ENCODE results near the gene ZNF512B.
"Not testable (repeated sequence)": the region's sequence is repeated elsewhere in the genome, so short reads cannot be mapped to it uniquely, and the experiment has no call there.

ZNF512B gene

DNA sequence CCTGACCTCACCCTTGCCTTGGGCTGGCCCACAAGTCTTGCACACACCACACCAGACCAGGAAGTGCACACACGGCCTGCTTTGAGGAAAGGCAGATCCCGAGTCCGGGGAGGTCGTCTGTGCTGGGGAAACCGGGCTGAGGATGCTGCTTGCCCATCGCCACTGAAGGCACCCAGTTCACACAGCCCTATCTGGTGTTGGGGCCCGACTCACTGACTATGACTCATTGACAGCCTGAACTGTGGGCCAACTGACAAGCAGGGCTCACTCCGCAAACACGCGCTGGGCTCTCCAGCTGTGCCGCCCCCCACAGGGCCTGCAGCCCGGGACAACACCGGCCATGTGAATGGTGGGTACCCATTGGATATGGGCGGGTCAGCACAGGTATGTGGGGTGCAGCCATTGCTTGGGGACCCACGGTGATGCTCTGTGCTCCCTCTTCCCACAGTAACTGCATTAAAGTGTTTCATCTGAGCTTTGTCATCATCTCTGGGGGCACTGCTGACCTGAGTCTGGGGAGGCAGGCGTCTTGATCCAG lies 8.1 kb upstream of the ZNF512B start:
- peak; percentile 41 to 59 for DNase-seq (ENCODE audit: low read depth in 2 of 2)

DNA sequence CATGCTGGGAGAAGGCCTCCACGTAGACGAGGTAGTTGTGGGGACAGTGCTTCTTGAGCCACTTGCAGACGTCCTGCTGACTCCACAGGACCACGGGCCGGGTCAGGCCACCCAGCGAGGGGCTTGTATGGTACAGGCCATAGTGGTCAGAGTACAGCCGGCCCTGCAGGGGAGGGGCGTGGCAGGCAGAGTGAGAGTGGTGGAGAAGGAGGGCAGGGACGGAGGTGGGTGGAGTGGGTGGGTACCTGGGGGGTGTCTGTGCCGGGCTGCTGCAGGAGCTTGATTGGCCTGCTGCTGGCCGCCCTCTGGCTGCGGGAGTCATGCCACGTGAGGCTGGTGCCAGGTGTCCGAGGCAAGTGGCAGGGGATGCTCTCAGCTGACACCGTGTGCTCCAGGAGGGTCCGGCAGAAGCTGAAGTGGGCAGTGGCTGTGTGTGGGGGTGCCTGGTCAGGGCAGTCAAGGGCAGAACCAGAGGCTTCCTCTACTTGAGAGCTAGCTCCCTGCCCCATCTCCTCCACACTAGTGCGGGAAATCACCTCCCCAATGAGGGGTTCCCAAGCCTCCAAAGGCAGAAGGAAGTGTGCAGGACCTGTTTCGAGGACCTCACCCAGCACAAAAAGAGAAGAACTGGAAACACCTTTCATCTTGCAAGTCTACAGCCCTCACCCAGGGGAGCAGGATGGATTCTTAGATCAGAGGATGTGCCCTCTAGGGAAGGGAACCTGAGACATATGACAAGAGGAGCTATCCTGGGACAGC lies 7.4 kb upstream of the ZNF512B start:
- no peak for DNase-seq (ENCODE audit: low read depth in 2 of 2)

DNA sequence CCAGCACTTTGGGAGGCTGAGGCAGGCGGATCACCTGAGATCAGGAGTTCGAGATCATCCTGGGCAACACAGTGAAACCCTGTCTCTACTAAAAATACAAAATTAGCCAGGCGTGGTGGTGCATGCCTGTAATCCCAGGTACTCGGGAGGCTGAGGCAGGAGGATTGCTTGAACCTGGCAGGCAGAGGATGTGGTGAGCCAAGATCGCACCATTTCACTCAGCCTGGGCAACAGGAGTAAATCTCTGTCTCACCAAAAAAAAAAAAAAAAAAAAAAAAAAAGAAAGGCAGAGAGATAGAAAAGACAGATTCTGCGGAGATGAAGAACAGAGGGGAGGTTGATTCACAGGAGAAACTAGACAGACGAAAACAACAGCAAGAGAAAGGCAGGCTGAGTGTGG lies 6.8 kb upstream of the ZNF512B start:
- DNase-seq (ENCODE audit: low read depth in 2 of 2): not testable (repeated sequence)

DNA sequence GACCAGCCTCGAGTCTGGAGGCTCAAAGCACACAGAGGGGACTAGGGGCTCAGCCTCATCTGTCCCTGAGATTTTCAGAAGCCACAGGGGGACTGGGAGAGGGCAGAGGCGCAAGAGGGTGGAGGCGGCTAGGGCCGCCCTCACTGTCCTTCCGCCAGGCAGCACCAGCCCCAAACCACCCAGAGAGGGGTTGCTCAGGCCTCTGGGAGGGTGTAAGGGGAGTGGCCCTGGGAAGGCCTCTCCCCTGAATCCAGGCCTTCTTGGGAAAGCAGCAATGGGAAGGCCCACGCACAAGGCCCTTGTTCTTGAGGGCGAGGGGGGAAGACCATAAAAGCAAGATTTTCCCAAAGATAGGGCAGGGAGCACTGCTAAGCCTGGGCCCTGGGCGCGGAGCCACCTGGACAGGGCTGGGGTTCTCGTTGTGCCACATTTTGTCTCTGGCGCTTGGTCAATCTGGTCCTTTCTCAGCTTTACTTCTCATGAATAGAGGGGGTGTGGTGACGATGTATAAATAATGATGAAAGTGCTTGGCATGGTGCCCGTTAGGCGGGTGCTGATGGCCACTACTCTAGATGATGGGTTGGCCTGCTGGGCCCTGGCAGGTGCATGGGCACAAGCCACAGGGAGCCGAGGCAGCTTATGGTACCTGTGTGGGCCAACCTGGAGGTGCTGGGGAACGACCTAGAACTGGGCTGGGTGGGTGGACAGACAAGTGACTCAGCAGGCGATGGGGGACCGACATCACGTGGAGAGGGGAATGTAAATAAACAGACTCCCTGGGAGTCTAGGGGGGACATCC lies 4.9 kb upstream of the ZNF512B start:
- no peak for DNase-seq (ENCODE audit: low read depth in 2 of 2)

DNA sequence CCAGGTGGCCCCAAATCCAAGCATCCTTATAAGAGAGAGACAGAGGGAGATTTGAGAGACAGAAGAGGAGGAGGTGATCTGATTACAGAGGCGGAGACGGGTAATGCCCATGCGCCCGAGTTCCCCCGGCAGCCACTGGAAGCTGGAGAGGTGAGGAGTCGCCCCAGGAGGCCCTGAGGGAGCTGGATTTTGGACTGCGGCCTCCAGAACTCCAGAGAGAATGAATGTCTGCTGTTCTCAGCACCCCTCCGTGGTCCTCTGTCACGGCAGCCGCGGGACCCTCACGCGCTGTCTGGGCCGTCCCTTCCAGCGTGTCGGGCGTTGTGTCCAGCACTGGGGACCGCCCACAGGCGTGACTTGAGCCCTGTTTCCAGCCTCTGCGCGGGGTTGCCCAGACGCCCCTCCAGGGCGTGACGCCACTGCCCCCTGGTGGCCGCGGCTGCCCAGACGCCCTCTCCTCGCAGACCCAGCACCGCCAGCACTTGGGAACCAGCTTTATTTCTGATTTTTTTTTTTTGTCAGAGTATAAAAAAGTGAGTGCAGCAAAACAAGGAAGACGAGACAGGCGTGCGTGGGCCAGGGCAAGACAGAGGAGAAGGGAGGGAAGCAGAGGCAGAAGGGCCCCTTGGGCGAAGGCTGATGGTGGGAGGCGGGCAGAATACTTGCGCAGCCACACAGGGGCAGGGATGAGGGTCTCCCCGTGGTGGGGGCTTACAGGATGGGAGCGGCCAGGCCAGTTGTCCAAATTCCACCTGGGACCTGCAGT lies 4.1 kb upstream of the ZNF512B start:
- DNase-seq (ENCODE audit: low read depth in 2 of 2): peak; percentile 45 to 71

DNA sequence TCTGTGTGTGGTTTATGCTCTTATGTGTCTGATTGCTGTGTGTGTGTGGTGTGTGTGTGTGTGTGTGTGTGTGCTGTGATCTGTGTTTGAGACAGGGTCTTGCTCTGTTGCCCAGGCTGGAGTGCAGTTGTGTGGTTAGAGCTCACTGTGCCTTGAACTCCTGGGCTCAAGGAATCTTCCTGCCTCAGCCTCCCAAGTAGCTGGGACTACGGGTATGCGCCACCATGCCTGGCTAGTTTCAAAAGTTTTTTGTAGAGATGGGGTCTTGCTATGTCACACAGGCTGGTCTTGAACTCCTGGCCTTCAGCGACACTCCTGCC lies 3.4 kb upstream of the ZNF512B start:
- DNase-seq (ENCODE audit: low read depth in 2 of 2): no peak

DNA sequence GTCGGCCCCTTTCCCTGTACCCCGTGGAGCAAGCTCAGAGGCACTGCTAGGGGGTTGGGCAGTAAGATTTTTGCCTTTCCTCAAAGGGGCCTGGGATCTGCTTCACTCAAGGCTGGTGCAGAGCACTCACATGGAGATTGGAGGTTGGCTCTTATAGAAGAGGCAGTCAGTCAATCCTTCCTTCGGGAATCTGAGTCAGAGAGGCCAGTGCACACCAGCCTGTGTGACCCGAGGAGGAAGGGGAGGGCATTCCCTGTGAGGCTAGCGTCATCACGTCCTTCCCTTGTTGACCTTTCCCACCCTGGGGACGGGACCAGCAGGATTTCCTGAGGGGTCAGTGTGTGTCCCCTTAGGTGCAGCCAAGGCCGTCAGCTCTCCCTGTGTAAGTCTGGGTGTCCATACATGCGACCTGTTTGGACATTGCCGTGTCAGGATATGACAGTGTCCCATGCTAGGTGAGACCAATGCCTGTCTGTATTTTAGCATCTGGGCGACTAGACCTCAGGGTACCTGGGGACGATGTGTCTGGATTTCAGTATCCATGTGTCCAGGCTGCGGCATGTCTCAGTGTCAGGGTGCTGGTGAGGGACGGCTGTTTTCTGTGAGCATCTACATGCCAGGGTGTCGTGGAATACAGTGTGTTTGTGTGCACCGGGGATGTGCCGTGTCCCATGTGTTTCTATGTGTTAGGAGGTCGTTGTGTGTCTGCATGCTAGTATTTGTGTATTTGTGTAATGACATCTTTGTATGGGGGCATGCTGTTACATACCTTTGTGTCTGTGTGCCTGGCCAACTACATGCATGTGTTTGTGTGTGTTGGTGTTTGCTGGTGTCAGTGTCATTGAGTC lies 2.8 kb upstream of the ZNF512B start:
- DNase-seq (ENCODE audit: low read depth in 2 of 2): no peak

DNA sequence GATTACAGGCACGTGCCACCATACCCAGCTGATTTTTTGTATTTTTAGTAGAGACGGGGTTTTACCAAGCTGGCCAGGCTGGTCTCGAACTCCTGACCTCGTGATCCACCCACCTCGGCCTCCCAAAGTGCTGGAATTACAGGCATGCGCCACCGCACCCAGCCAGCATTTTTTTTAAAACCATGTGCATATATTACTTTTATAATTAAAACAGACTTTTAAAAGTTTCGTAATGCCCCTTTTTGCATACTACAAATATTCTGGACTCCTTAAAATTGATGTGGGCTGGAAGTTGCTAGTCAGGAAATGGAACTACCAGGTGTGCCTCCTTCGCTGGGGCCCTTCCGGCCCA lies 2.2 kb upstream of the ZNF512B start:
- not testable (repeated sequence) for DNase-seq (ENCODE audit: low read depth in 2 of 2)

DNA sequence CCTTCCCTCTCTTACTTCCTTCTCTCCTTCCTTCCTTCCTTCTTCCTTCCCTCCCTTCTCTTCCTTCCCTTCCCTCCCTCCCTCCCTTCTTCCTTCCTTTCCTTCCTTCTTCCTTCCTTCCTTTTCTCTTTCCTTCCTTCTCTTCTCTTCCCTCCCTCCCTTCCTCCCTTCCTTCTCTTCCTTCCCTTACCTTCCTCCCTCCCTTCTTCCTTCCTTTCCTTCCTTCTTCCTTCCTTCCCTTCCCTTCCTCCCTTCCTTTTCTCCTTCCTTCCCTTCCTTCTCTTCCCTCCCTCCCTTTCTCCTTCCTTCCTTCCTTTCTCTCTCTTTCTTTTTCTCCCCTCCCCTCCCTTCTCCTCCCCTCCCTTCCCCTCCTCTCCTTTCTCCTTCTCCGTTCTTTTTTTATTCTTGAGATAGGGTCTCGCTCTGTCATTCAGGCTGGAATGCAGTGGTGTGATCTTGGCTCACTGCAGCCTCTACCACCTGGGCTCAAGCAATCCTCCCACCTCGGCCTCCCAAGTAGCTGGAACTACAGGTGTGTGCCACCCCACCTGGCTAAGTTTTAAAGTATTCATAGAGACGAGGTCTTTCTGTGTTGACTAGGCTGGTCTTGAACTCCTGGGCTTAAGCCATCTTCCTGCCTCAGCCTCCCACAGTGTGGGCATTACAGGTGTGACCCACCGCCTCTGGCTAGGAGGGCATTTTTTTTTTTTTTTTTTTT lies 1.1 kb upstream of the ZNF512B start:
- DNase-seq (ENCODE audit: low read depth in 2 of 2): no peak

DNA sequence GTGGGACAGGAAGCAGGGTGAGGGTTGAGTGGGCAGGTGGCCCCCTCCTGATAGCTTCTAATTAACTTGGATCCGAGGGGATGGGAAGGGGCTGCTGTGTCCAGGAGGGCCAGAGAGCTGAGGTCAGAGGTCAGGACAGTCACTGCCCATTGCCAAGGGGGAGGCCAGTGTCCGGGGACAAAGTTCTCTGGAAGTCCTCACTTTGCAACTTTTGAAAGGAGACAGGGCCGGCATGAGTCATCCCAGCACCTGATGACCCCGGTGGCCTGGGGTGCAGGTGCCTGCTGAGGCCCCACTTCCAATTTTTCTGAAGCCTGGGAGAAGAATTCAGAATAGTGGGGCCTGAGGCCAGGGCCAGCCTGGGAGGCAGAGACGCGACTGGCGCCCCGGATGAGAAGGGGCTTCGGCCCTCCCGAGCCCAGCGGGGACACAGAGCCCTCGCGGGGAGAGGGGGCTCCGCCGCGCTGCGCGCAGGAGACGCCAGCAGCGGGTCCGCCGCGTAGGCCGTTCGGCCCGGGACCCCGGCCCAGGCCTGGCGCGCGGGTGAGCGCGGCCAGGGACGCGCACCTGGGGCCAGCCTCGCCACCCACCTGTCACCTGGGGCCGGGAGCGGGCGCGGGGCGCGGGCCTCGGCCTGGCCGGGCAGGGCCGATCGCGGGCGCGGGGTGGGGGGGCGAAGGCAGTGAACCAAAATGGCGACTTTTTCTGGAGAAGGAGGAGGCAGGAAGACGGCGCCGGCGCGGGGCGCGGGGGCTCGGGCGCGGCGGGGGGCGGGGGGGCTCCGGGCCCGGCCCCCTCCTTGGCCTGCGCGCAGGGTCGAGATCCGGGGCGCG lies 586 bp downstream of the ZNF512B start:
- no peak for DNase-seq (ENCODE audit: low read depth in 2 of 2)

DNA sequence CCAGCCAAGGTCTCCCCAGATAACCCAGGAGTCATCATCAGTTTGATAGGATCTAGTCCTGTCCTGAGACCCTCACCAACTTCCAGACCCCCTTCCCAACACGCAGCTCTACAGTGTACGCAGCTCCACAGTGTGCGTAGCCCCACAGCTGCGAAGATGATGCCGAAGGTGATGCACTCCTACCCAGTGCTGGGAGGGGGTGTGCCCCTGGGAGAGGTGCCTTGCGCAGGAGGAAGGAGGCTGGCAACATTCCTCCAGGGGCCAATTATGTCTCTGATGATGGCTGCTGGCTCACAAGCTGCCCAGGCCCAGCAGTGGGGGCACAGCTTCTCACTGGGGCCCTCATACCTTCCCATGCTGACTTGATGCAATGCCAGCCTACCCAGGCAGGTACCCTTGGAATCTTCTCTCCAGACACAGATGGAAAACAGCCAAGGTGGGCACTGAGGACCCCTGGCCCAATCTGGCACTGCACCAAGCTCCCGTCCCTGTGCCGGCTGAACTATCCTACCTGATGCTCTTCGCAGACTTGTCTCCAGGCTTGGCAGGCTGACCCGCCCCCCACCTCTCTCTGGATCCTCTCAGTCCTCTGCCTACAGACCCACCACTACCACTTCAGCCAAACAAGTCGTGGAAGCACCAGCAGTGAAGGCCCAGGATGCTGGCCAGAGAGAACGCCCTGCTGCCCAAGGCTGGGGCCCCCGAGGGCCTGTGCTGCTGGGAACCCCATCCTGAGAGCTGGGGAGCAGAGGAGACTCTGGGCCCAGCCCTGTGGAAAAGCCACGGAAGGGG lies 1.4 kb downstream of the ZNF512B start:
- DNase-seq (ENCODE audit: low read depth in 2 of 2): no peak

DNA sequence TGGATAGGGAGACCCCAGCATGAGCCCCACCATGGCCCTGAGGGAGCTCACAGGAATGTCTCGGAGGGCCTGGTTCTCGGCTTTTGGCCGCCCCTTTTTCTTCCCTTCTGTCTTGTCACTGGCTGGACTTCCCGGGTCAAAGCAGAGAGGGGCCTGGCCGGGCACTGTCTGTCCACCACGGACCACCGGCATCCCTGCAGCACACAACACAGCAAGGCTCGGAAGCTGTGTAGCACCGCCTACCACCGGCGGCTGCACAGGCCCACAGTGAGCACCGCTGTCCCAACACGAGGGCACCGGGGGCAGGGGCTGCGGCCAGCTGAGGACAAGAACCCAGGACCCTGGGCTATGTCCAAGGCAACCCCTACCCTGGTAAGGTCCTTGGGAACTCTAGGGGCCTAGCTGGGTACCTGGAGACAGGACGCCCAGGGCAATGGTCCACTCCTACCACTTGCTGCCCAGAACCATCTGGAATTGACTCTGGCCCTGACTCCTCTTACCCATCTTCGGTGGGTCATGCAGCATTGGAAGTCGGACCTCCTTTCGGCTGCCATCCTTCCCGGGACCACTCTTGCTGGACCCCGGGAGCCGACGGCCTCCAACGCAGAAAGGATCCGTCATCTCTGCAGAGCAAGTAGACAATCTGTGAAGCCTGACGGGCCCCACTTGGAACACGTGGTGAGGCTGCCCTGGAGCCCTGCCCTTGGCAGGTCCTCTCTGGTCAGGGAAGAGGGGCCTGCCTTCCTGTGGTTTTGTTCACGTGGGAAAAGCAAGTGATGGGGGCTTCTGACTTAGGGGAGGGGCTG lies 2.2 kb downstream of the ZNF512B start:
- no peak for DNase-seq (ENCODE audit: low read depth in 2 of 2)

DNA sequence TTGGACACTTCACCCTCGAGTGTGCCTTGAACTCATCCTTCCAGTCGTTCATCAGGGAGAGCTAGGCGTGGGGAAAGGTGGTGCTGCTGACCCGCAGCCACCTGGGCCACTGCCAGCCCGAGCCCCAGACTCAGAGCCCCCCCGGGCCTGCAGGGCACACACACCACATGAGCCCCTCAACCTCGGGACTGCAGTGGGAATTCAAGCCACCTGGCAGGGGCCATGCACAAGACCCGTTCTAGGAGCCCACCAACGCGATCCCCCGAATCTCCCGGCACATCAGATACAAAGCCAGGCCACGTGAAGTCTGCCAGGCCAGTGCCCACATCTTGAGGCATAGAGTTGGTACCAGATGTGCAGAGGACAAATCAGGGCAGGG lies 2.8 kb downstream of the ZNF512B start:
- no peak for DNase-seq (ENCODE audit: low read depth in 2 of 2)

DNA sequence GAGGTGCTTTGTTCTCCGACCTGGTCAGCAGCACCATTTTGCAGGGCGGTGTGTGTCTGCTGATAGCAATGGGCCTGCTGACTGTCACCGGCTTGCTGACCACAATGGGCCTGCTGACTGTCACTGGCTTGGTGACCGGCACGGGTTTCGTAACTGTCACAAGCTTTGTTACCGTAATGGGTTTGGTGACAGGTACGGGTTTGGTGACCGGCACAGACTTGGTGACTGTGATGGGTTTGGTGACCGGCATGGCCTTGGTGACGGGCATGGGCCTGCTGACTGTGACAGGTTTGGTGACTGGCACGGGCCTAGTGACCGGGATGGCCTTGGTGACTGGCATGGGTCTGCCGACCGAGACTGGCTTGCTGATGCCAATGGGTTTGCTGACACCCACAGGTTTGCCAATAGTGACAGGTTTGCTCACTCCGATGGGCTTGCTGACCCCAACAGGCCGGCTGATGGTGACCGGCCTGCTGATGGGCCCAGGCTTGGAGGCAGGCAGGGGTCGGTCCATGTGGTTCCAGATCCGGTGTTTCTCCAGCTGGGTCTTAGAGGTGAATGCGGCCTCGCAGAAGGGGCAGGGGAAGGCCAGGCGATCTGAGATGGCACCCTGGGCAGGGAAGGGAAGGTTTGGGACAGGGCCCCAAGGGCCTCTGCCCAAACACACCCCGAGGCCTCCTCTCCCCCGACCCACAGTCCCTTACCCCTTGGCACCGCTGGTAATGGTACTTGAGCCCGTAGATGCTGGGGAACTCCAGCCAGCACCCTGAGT lies 3.4 kb downstream of the ZNF512B start:
- DNase-seq (ENCODE audit: low read depth in 2 of 2): no peak

DNA sequence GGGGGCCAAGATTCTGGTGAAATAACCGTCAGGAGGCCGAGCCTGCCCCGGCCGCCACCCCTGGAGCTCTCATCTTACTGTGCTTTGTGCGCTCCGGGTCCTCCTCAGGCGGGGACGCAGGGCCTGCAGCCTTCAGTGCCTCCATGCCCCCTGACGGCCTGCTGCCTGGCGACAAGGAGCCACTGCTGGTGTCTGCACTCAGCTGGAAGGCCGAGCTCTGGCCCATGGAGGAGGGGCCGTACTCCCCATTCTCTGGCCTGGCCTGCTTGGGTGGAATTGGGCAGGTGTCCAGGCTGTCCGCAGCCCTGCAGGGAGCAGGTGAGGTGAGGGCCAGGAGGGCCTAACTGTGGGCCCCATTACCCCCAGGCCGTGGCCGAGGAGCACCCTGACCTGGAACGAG lies 5.3 kb downstream of the ZNF512B start:
- no peak for DNase-seq (ENCODE audit: low read depth in 2 of 2)

DNA sequence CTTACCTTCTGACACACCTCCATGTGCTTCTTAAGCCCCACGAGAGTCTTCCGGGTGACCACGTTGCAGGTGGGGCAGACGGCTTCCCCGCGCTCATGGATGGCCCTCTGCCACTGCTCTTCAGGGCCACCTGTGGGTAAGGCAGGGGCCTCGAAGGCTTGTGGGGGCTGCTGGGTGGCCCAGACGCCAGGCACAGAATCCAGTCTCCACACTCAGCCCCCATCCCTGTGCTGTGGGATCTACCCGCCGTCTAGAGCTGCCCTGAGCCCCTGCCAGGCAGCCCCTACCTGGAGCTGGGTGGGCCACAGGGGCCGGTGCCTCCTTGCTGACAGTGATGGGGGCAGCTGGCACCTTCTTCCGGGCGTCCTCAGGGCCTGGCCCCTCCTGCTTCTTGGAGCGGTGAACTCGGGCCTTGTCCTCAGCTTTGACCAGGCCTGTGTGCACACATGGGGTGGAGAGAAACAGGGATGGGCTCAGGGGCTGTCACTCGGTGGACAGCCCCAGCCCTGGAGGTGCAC lies 5.9 kb downstream of the ZNF512B start:
- DNase-seq (ENCODE audit: low read depth in 2 of 2): no peak

DNA sequence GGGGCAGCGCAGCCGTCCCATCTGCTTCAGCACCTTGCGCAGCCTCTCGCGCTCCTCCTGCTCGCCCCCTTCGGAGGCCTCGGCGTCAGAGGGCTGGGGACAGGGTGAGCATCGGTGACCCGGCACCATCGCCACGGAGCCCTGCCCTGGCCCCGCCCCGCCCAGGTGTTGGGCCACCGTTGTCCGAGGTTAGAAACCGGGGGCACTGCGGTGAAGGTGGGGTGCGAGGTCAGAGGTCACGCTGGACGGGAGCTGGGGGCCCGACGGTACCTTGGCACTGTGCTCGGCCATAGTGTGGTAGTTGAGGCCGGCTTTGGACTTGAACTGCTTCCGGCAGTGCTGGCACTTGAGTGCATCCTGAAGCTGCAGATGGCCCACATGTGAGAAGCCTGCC lies 6.4 kb downstream of the ZNF512B start:
- DNase-seq (ENCODE audit: low read depth in 2 of 2): no peak

Measured in stimulated activated CD4-positive, alpha-beta T cell treated with anti-CD3 and anti-CD28 coated beads, Interleukin-12 subunit alpha, Interleukin-12 subunit beta, amount 100 ng/mL, for 24 hours (primary cell).